ENCODE results near the gene TRPC5OS.

The TRPC5OS gene

DNA sequence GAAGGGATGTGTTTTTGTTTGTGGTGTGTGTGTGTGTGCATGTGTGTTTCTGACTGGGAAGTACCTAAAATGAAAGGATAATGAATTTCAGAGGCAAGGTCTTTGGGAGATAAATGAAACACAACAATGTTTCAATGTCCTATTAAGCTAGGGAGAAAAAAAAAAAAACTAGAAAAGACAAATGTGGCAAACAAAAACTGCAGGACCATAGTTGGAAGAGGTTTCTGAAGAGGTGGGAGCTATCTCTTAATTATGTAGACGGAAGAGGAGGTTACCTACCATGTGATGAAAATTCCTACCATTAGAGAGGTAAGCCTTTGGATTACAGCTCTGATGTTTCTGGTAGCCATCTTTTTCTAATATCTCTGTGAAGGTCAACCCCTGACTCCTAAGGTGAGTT lies at the start of gene TRPC5OS:
Gene TRPC5OS, plus strand, starts transcription at position 301 of the 400 bp plus-strand sequence. CDS start 25,669 bp downstream, outside the sequence.
- no peak within 1 kb of the TSS for H3K27ac ChIP-seq
- no peak for TF ChIP-seq ZFX (IDR thresholded peaks at IDR 0.05)
- TF ChIP-seq, protein P1, sequence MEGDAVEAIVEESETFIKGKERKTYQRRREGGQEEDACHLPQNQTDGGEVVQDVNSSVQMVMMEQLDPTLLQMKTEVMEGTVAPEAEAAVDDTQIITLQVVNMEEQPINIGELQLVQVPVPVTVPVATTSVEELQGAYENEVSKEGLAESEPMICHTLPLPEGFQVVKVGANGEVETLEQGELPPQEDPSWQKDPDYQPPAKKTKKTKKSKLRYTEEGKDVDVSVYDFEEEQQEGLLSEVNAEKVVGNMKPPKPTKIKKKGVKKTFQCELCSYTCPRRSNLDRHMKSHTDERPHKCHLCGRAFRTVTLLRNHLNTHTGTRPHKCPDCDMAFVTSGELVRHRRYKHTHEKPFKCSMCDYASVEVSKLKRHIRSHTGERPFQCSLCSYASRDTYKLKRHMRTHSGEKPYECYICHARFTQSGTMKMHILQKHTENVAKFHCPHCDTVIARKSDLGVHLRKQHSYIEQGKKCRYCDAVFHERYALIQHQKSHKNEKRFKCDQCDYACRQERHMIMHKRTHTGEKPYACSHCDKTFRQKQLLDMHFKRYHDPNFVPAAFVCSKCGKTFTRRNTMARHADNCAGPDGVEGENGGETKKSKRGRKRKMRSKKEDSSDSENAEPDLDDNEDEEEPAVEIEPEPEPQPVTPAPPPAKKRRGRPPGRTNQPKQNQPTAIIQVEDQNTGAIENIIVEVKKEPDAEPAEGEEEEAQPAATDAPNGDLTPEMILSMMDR (conservative IDR thresholded peaks at IDR 0.05): no peak

DNA sequence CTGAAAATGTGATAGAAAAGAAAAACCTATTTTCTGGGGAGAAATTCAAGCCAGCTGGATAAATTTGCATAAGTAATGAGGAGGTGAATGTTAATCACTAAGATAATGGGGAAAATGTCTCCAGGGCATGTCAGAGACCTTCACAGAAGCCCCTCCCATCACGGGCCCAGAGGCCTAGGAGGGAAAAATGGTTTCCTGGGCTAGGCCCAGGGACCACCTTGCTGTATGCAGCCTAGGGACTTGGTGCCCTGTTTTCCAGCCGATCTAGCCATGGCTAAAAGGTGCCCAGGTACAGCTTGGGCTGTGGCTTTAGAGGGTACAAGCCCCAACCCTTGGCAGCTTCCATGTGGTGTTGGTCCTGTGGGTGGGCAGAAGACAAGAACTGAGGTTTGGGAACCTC lies 46.6 kb upstream of the TRPC5OS start:
- no peak overlapping the region for H3K27ac ChIP-seq
- TF ChIP-seq ZFX (IDR thresholded peaks at IDR 0.05): no peak
- TF ChIP-seq, protein P1 (conservative IDR thresholded peaks at IDR 0.05): no peak

DNA sequence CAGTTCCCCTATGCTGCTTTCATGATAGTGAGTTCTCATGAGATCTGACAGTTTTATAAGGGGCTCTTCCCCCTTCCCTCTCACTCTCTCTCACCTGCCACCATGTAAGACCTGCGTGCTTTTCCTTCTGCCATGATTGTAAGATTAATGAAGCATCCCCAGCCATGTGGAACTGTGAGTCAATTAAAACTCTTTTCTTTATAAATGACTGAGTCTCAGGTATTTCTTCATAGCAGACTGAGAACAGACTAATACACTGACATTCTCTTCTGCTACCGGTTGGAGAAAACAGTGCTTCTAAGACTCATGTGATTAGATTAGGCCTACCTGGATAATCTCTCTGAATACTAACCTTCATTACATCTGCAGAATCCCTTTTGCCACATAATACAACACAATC lies 45.4 kb upstream of the TRPC5OS start:
- TF ChIP-seq, protein P1 (conservative IDR thresholded peaks at IDR 0.05): no peak
- TF ChIP-seq ZFX (IDR thresholded peaks at IDR 0.05): no peak
- no peak overlapping the region for H3K27ac ChIP-seq

DNA sequence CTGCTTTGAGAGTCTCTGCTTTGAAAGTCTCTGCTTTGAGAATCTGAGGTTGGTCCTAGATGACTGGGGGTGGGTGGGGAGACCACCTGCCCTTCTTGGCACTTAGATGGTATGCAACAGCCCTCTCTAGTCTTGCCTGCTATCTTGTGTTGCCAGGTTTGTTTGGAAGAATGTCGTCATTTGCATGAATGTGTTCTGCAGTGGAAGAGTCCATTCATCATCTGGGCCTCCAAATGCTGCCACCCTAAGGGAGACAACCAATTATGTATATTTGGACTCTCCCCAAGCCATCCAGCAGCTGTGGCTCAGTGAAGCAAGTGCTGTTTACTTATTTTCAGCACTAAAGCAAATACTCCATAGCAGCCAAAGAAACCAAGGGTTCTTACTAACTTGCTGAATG lies 44.6 kb upstream of the TRPC5OS start:
- TF ChIP-seq, protein P1 (conservative IDR thresholded peaks at IDR 0.05): no peak
- TF ChIP-seq ZFX (IDR thresholded peaks at IDR 0.05): no peak
- H3K27ac ChIP-seq: no peak overlapping the region

DNA sequence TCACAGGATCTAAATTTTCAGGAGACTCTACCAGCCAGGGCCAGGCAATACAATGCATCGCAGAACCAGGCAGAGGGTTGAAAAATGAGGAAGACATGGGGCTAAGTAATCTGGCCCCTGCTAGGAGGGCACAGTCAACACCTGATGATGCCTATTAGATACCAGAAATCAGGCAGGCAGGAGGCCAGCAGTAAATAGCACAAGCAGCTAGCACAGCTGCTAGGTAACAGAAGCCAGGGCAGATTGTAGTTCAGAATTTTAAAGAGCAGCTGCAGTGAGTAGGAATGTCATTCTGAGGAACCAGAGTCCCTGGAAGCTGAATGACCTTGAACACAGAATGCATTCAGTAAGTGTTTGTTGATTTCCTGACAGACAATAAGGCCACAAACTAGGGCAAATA lies 38.8 kb upstream of the TRPC5OS start:
- TF ChIP-seq ZFX (IDR thresholded peaks at IDR 0.05): no peak
- TF ChIP-seq, protein P1 (conservative IDR thresholded peaks at IDR 0.05): no peak
- no peak overlapping the region for H3K27ac ChIP-seq

DNA sequence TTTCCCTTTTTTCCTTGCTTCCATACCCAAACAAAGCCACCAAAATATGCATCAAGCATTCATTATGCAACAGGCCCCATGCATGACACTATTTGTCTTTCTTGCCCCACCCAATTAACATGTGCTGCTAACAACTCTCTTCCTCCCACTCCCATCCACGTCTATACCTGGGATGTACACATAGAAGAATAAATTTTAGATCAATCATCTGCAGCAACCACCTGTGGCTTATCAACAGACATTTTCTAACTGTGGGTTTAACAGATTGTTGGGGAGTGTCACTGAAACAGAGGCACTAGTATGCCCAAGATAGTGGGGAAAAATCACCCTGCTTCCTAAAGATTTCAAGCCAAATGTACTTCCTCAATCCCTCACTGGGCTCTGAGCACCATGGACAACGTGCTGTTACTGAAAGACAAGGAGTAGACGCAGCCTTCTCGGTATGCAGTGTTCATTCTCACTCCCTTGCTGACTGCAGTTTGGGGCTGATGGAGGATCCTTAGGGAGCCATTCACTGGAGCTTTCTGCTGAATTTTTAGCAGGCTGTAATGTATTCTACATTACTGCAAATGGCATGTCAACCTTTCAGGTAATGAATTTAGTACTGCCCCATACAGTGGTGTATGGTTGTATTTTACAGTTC lies 28.4 kb upstream of the TRPC5OS start:
- no peak overlapping the region for H3K27ac ChIP-seq
- TF ChIP-seq, protein P1 (conservative IDR thresholded peaks at IDR 0.05): no peak
- TF ChIP-seq ZFX (IDR thresholded peaks at IDR 0.05): no peak

DNA sequence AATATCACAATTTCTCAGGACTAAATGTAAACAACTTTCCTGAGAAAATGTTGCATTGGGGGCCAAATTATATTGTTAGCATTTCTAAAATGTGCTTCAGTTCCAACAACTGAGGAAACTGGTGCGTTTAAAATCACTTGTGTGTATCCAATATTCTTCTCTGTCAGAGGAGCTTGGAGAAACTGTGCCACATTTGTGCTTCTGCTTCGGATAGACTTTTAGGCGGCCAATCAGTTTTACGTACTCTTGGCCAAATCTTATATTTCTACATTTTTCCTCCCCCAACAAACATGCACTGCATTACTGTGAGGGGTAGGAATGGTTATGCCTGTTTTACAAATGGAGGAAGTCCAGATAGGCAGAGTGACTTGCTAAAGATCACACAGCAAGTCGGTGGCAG lies 27.4 kb upstream of the TRPC5OS start:
- TF ChIP-seq, protein P1 (conservative IDR thresholded peaks at IDR 0.05): no peak
- TF ChIP-seq ZFX (IDR thresholded peaks at IDR 0.05): no peak
- no peak overlapping the region for H3K27ac ChIP-seq
